GM21825 (cell line): ENCODE data around the gene ZNF17.
"Not testable (repeated sequence)": the region's sequence is repeated elsewhere in the genome, so short reads cannot be mapped to it uniquely, and the experiment has no call there.

Experiments used
- ATAC-seq: cut with Tn5 transposase; IDR thresholded peaks from one replicate; pipeline ENCODE4 v1.9.1; 2021; ENCODE audit warnings: mild to moderate bottlenecking, moderate library complexity; ENCODE audit not compliant: unreplicated experiment

Gene ZNF17

DNA sequence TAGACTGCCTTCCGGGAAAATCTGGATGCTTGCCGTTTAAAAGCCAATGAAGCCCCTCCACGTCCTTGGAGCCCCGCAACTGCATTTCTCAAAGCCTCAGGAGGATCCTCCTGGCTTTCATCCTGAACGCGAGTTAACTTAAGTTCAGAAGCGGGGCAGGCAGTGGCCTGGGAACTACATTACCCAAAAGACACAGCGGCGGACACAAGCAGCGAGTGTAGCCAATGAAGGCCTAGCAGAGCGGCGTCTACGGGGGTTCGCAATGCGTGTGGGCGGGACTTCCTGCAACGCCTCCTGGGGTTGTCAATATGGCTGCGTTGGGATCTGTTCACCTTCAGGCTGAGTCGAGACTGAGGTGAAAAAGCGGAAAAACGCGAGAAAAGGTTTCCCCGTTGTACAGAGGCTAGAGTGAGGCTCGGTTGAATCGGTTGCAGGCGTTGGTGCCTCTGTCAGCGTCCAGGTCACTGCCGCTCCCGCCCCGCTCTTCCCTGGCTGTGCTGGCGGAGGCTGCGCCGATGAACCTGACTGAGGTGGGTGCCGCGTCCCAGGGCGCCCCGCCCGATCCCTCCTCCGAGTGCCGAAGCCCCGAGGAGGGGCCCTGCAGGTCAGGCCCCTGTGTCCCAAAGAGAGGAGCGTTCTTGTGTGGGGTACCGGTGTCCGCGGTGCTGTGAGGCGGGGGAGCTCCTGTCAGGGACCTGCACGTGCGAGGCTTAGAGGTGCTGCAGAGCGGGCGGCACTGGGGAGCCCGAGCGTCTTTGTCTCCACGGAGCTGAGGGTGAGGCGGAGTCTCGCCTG lies at the start of gene ZNF17:
Gene ZNF17 (plus strand): TSS at position 285 of the 795 bp plus-strand sequence. CDS start 2,455 bp downstream, outside the sequence.
- peak; percentile 98 for ATAC-seq

GRCh38 chr19:57362419-57362818 lies 48.5 kb upstream of the ZNF17 start:
- ATAC-seq = no peak

- peak; percentile 91 for ATAC-seq
Observed at GRCh38 chr19:57362997-57363687, 47.8 kb upstream of the ZNF17 start, which contains the start of the genes TRAPPC2B and ZNF547. Gene TRAPPC2B, plus strand, starts transcription at chr19:57363551. Its CDS starts 1,283 bp downstream, at chr19:57364834. Gene ZNF547, plus strand, starts transcription at chr19:57363551. Its CDS starts 5,005 bp downstream, at chr19:57368556.

DNA sequence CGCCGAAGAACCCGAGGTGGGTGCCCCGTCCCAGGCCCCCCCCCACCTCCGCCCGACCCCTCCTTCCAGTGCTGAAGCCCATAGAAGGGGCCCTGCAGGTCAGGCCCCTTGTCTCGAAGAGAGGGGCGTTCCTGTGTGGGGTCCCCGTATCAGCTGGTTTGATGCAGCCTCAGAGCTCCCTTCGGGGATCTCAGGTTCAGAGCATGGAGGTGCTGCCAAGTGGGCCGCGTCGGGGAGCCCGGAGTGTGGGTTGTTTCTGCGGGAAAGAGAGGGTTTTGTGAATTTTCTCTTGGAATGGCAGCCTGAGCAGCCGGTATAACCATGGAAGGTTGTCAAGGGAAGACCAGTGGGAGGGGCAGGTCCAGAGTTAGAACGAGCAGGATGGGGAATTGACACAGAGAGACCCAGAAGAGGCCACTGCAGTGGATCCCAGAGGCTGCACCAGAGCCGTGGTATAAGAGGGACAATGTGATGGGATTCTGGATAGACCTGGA lies 47.2 kb upstream of the ZNF17 start:
- no peak for ATAC-seq

GRCh38 chr19:57366776-57367175 lies 44.2 kb upstream of the ZNF17 start:
- ATAC-seq = no peak

GRCh38 chr19:57374179-57374578 lies 36.8 kb upstream of the ZNF17 start:
- no peak for ATAC-seq

DNA sequence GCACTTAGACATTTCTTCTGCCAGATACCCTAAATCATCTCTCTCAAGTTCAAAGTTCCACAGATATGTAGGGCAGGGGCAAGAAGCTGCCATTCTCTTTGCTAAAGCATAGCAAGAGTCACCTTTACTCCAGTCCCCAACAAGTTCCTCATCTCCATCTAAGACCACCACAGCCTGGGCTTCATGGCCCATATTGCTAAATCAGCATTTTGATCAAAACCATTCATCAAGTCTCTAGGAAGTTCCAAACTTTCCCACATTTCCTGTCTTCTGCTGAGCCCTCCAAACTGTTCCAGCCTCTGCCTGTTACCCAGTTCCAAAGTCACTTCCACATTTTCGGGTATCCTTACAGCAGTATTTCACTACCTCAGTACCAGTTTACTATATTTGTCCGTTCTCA lies 36.3 kb upstream of the ZNF17 start:
- not testable (repeated sequence) for ATAC-seq

DNA sequence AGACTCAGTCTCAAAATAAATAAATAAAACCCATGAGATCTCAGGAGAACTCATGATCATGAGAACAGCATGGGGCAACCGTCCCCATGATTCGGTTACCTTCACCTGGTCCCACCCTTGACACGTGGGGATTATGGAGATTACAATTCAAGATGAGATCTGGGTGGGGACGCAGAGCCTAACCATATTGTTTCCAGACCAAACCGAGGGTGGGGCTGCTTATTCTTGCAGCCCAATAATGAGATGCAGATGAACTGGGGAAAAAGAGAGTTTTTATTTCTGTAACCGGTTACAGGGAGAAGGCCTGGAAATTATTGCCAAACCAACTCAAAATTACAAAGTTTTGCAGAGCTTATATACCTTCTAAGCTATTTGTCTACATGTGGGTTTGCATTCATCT lies 34.8 kb upstream of the ZNF17 start:
- ATAC-seq = no peak

- no peak for ATAC-seq
Observed at GRCh38 chr19:57377498-57378146, 33.3 kb upstream of the ZNF17 start.

GRCh38 chr19:57380923-57381322 lies 30.0 kb upstream of the ZNF17 start:
- ATAC-seq = no peak

GRCh38 chr19:57382806-57383488 lies 28.0 kb upstream of the ZNF17 start:
- no peak for ATAC-seq

DNA sequence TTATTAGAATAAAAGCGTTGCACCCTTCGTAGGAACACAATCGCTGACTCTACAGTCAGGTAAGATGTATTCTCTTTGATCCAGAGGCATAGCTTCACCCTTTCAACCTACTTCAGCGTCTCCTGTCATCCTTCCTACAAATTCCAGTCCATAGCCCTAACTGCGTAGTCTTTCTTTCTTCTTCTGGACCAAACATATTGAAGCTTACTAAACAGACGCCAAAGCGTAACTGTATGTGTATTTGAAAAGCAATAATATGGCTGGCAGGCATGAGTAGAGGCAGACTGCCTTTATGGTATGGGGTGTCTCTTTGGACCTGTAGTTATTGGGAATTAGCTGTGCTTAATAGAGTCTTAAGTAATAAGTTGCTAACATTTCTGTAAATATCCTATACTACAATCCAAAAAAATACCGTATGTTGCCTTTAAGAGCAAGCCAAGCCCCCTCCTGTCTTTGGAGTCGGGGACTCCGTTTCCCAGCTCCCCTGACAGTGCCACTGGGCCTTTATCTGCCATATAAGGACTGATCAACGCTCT lies 21.7 kb upstream of the ZNF17 start:
- peak; percentile 10 for ATAC-seq

- peak; percentile 95 for ATAC-seq
Observed at GRCh38 chr19:57389730-57390598, 21.0 kb upstream of the ZNF17 start, which contains the start of gene ZNF548. Gene ZNF548, plus strand, starts transcription at chr19:57389854. Its CDS starts 246 bp downstream, at chr19:57390100.

GRCh38 chr19:57395710-57396109 lies 15.3 kb upstream of the ZNF17 start:
- no peak for ATAC-seq

GRCh38 chr19:57398868-57399267 lies 12.1 kb upstream of the ZNF17 start:
- ATAC-seq = no peak

- no peak for ATAC-seq
Observed at GRCh38 chr19:57403737-57404563, 7.0 kb upstream of the ZNF17 start.

DNA sequence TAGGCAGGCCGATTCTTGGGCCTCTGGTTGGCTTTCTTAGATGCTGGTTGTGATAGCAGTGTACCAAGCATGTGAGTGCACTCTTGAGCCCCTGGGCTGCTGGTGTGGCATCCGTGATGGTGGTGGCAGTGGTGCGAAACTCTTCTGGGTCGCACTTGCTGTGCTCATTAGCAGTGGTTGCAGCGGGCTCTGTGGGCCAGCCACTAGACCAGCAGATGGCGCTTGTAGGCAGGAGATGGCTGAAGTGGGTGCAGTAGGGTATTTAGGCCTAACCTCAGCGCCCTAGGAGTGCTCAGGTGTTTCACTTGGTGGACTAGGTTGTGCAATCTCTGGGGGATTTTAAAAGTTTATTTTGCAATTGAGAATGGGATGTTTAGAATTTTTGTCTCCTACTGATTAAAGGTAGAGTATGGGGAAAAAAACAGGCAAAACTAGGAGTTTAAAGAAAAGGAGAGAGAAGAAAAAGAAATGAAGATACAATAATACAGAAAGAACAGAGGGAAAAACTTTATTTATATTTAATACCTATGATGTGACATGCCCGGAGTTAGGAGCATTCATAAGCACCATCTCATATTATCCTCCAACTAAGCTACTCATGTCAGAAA lies 4.3 kb upstream of the ZNF17 start:
- no peak for ATAC-seq

DNA sequence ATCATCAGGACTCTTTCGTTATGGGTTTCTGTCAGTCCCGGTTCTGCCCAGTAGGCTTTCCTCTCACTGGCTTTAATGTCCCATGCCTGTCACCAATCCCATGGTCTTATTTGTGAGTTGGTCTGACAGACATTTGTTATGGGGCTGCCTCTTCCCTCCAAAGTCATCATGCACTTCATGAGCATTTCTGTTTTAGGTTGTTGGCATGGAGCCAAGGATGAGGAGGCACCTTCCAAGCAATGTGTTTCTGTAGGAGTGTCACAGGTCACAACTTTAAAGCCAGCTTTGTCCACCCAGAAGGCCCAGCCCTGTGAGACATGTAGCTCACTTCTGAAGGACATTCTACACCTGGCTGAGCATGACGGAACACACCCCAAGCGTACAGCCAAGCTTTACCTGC lies 8.5 kb downstream of the ZNF17 start:
- ATAC-seq = no peak
